Tibial nerve (tissue), 4 donors: ENCODE results near the gene ZNF500. TPM values are rescaled to one million over a fixed set of nuclear protein-coding genes. Genes with fewer than 3 reads are reported as not detected.

Source experiments
- DNase-seq, 2 donors: peaks; one replicate each; pipeline ENCODE4 v3.0.0-alpha.2; 2019; ENCODE audit warnings: low spot score in 2 of 2
- H3K27ac ChIP-seq, 4 donors: fragments of 200-600 bp; sonication (generic) in 3 of 4; one replicate each; pipeline ENCODE4 v1.5.1; 2017 to 2019; ENCODE audit warnings: mild to moderate bottlenecking in 1 of 4
- H3K27me3 ChIP-seq, 2 donors: fragments of 200-600 bp; sonication (generic) in 1 of 2; one replicate each; pipeline versions ENCODE4 v1.5.1 to v1.6.0; 2017 to 2019
- H3K36me3 ChIP-seq, 3 donors: fragments of 200-600 bp; sonication (generic); one replicate each; pipeline ENCODE4 v1.5.1; 2018 to 2019
- H3K4me1 ChIP-seq, 4 donors: fragments of 200-600 bp; sonication (generic) in 3 of 4; one replicate each; pipeline ENCODE4 v1.5.1; 2017 to 2019
- H3K4me3 ChIP-seq, 4 donors: fragments of 200-600 bp; sonication (generic) in 3 of 4; one replicate each; pipeline ENCODE4 v1.5.1; 2017 to 2019; ENCODE audit warnings: mild to moderate bottlenecking in 1 of 4, moderate library complexity in 1 of 4
- H3K9me3 ChIP-seq, 4 donors: fragments of 200-600 bp; sonication (generic) in 3 of 4; one replicate each; pipeline ENCODE4 v1.5.1; 2017 to 2019
- EP300 ChIP-seq, 2 donors: sonication (generic); formaldehyde crosslinking; IDR thresholded peaks; one replicate each; pipeline ENCODE4 v1.6.1; 2017; ENCODE audit warnings: antibody characterized with exemption in 2 of 2, mild to moderate bottlenecking in 1 of 2
- POLR2A ChIP-seq, 2 donors: fragments of 450-650 bp; IDR thresholded peaks; one replicate each; pipeline ENCODE4 v1.6.1; 2017; ENCODE audit warnings: antibody characterized with exemption in 2 of 2, mild to moderate bottlenecking in 2 of 2, moderate library complexity in 2 of 2
- WGBS, 2 donors: methylation state at CpG; one replicate each; pipeline ENCODE4 v1.1.5; 2018; 5-methylcytosine and 5-hydroxymethylcytosine counted together
- total RNA-seq, 4 donors: library from RNA; depleted of rRNA; stranded (reverse); fragments of >200 nt; gene quantifications; one replicate each; pipeline ENCODE4 v1.1.0, GENCODE V29; 2016
- TF ChIP-seq, protein P1 (sequence below), 5 experiments: fragments of 200-600 bp in 3 of 5; fragments of 450-650 bp in 2 of 5; sonication (generic) in 3 of 5; IDR thresholded peaks; one replicate each; pipeline ENCODE4 v1.5.1; 2016 to 2019; ENCODE audit warnings: antibody characterized with exemption in 5 of 5, mild to moderate bottlenecking in 3 of 5, moderate library complexity in 2 of 5

Gene ZNF500
- 10 to 100 TPM; 20.3 to 43.2 (median 34.4) TPM for total RNA-seq

GRCh38 chr16:4766875-4767628 is at the start of gene ZNF500:
ZNF500 (minus strand) TSS chr16:4767162; CDS start chr16:4765978, 1,184 bp downstream.
- Histone ChIP-seq H3K4me3 (peak within 1 kb of the TSS; percentile 79 to 99 (median 82)), H3K36me3 (peaks cover 0 to 34% (median 4%) of the 10 kb centered on the region in 3 donors), H3K27ac (peak within 1 kb of the TSS; percentile 73 to 96 (median 91)), H3K9me3 (no peaks in the 10 kb centered on the region), H3K4me1 (peaks cover 0 to 52% (median 22%) of the 10 kb centered on the region in 4 donors), H3K27me3 (no peaks in the 10 kb centered on the region)
- WGBS, 2 donors, result 4 to 8% methylated on average over 41 to 52 of the region's 72 CpGs
- TF ChIP-seq, protein P1, sequence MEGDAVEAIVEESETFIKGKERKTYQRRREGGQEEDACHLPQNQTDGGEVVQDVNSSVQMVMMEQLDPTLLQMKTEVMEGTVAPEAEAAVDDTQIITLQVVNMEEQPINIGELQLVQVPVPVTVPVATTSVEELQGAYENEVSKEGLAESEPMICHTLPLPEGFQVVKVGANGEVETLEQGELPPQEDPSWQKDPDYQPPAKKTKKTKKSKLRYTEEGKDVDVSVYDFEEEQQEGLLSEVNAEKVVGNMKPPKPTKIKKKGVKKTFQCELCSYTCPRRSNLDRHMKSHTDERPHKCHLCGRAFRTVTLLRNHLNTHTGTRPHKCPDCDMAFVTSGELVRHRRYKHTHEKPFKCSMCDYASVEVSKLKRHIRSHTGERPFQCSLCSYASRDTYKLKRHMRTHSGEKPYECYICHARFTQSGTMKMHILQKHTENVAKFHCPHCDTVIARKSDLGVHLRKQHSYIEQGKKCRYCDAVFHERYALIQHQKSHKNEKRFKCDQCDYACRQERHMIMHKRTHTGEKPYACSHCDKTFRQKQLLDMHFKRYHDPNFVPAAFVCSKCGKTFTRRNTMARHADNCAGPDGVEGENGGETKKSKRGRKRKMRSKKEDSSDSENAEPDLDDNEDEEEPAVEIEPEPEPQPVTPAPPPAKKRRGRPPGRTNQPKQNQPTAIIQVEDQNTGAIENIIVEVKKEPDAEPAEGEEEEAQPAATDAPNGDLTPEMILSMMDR (IDR thresholded peaks at IDR 0.05), result peak in 1 of 5 experiments; percentile 24
- TF ChIP-seq EP300 (IDR thresholded peaks at IDR 0.05) (peak; percentile 71 to 80), POLR2A (IDR thresholded peaks at IDR 0.05) (peak in 1 of 2 donors; percentile 70)
- DNase-seq, result peak; percentile 99

- Histone ChIP-seq H3K36me3 (peaks cover 2 to 97% (median 18%) of the 10 kb centered on the region in 3 donors), H3K4me3 (no peak overlapping the region), H3K27me3 (no peaks in the 10 kb centered on the region), H3K9me3 (no peaks in the 10 kb centered on the region), H3K27ac (no peak overlapping the region), H3K4me1 (no peaks in the 10 kb centered on the region)
- 88 to 89% methylated on average over 16 of the region's 16 CpGs for WGBS, 2 donors
- no peak for DNase-seq
- TF ChIP-seq POLR2A (IDR thresholded peaks at IDR 0.05) (no peak), EP300 (IDR thresholded peaks at IDR 0.05) (no peak)
Observed at GRCh38 chr16:4814542-4815173, 47.7 kb upstream of the ZNF500 start.

DNA sequence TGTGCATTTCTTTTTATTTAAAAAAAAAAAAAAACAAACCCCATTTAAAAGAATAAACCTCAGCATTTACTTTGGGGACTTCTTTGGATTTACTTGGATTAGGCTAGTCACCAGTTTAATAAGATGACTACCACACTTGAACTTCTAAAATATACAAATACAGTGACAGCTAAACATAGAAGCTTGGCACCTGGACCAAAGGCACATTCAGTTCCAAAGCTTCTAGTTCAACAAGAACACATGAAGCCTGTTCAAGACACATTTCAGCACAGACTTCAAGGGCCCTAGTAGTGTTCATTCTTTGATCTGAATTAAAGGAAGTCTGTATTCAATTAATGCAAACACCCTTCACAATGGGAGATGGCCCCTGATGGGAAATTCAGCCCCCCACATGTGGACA is 47.1 kb upstream of the ZNF500 start:
- Histone ChIP-seq H3K27ac (no peak overlapping the region), H3K27me3 (no peaks in the 10 kb centered on the region), H3K4me1 (no peaks in the 10 kb centered on the region), H3K4me3 (no peak overlapping the region), H3K36me3 (peaks cover 2 to 97% (median 13%) of the 10 kb centered on the region in 3 donors), H3K9me3 (no peaks in the 10 kb centered on the region)
- DNase-seq, result no peak
- no peak for TF ChIP-seq EP300 (IDR thresholded peaks at IDR 0.05)
- TF ChIP-seq POLR2A (IDR thresholded peaks at IDR 0.05), result no peak
- TF ChIP-seq, protein P1 (IDR thresholded peaks at IDR 0.05), result no peak

- Histone ChIP-seq H3K9me3 (no peaks in the 10 kb centered on the region), H3K27ac (no peak overlapping the region), H3K4me3 (no peak overlapping the region), H3K4me1 (no peaks in the 10 kb centered on the region), H3K27me3 (no peaks in the 10 kb centered on the region), H3K36me3 (peaks cover 2 to 98% (median 9%) of the 10 kb centered on the region in 3 donors)
- DNase-seq, result no peak
- TF ChIP-seq POLR2A (IDR thresholded peaks at IDR 0.05) (no peak), EP300 (IDR thresholded peaks at IDR 0.05) (no peak)
- TF ChIP-seq, protein P1 (IDR thresholded peaks at IDR 0.05), result no peak
- WGBS, 2 donors, result 89 to 98% methylated on average over 14 to 16 of the region's 16 CpGs
Observed at GRCh38 chr16:4813251-4814003, 46.5 kb upstream of the ZNF500 start.

DNA sequence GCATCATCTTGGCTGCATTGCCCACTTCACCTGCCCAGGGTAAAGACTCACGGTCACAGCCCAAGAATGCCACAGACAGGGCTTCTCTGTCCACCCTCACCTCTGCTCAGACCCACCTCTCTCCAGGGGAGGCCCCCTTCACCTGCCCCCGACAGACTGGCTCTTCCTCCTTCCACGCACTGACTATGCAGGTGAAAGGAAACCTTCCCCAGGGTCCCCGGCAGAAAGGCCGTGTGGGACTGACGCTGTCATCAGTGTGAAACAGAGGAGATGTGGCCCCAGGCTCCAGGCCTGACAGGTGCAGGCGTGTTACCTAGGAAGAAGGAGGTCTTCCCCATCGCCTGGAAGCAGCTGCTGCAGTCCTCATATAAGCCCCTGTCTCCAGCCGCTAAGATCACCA is 44.8 kb upstream of the ZNF500 start:
- Histone ChIP-seq H3K27me3 (no peaks in the 10 kb centered on the region), H3K4me1 (no peaks in the 10 kb centered on the region), H3K4me3 (no peak overlapping the region), H3K9me3 (no peaks in the 10 kb centered on the region), H3K27ac (no peak overlapping the region), H3K36me3 (peaks cover 2 to 96% (median 8%) of the 10 kb centered on the region in 3 donors)
- TF ChIP-seq, protein P1 (IDR thresholded peaks at IDR 0.05), result no peak
- no peak for TF ChIP-seq EP300 (IDR thresholded peaks at IDR 0.05)
- TF ChIP-seq POLR2A (IDR thresholded peaks at IDR 0.05), result no peak
- DNase-seq, result no peak
- 87% methylated on average over 8 to 9 of the region's 9 CpGs for WGBS, 2 donors
